Activated naive CD4-positive, alpha-beta T cell treated with anti-CD3 and anti-CD28 coated beads for 36 hours (primary cell): ENCODE data around the gene ICAM3. TPM values are rescaled to one million over a fixed set of nuclear protein-coding genes. Genes with fewer than 3 reads are reported as not detected.
A peak's percentile ranks its signal among the peaks of the same experiment; 100 is the strongest.
"Not testable (repeated sequence)": the region's sequence is repeated elsewhere in the genome, so short reads cannot be mapped to it uniquely, and the experiment has no call there.

Experiments
- CTCF ChIA-PET: fragments of 350-600 bp; sonication (Branson Sonifier 250); formaldehyde crosslinking; loops from one replicate; lab custom pipeline; 2021; ENCODE audit warnings: antibody characterized with exemption; lab: Charles Lee
- DNase-seq: peaks from one replicate; pipeline ENCODE4 v3.0.0-alpha.2; 2020
- H3K27ac Mint-ChIP-seq: one replicate; pipeline ENCODE4 v1.8.0; 2021; ENCODE audit warnings: mild to moderate bottlenecking, mixed read lengths
- H3K27me3 Mint-ChIP-seq: one replicate; pipeline ENCODE4 v1.8.0; 2021; ENCODE audit warnings: low read depth, mixed read lengths
- H3K36me3 Mint-ChIP-seq: one replicate; pipeline ENCODE4 v1.8.0; 2021; ENCODE audit warnings: low read depth, mixed read lengths
- H3K4me1 Mint-ChIP-seq: one replicate; pipeline ENCODE4 v1.8.0; 2021; ENCODE audit warnings: low read depth, mixed read lengths
- H3K4me3 Mint-ChIP-seq: one replicate; pipeline ENCODE4 v1.8.0; 2021; ENCODE audit warnings: mild to moderate bottlenecking, moderate library complexity, mixed read lengths
- H3K9me3 Mint-ChIP-seq: one replicate; pipeline ENCODE4 v1.8.0; 2021; ENCODE audit warnings: mixed read lengths
- intact Hi-C: fragments of 100-400 bp; cut with micrococcal nuclease; formaldehyde crosslinking; loops from one replicate; pipeline ENCODE4 v1.15.1; 2023
- total RNA-seq, 2 experiments: library from RNA; stranded (reverse); gene quantifications; one replicate each; pipeline ENCODE4 v1.2.3, GENCODE V29; 2021

Gene ICAM3
- total RNA-seq, 2 experiments from 2014 or later = 109 to 114 TPM

GRCh38 chr19:10368101-10368803 lies 28.8 kb upstream of the ICAM3 start:
- DNase-seq = no peak
- H3K4me3 Mint-ChIP-seq = no peak overlapping the region

DNA sequence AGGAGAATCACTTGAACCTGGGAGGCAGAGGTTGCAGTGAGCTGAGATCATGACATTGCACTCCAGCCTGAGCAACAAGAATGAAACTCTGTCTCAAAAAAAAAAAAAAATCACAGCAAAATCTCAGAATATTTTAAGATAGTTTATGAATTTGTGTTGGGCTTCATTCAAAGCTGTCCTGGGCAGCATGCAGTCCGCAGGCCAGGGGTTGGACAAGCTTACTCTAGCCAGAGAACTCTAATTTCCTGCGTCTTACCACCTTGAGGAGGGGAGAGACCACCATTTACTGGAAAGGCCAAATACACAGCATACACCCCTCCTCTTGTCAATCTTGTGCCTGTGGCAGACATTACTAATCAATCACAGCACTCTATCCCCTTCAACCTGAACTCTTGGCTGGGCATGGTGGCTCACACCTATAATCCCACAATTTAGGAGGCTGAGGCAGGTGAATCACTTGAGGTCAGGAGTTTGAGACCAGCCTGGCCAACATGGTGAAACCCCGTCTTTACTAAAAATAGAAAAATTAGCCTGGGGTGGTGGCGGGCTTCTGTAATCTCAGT lies 27.6 kb upstream of the ICAM3 start:
- H3K27ac Mint-ChIP-seq, CTCF ChIA-PET, DNase-seq, H3K9me3 Mint-ChIP-seq, H3K27me3 Mint-ChIP-seq, H3K4me3 Mint-ChIP-seq, intact Hi-C loops, H3K4me1 Mint-ChIP-seq: not testable (repeated sequence)
- peaks cover 25% of the 10 kb centered on the region for H3K36me3 Mint-ChIP-seq

More at GRCh38 chr19:10368101-10368803, 28.8 kb upstream of the ICAM3 start:
- H3K27me3 Mint-ChIP-seq = no peaks in the 10 kb centered on the region
- H3K27ac Mint-ChIP-seq = no peak overlapping the region
- H3K4me1 Mint-ChIP-seq = no peaks in the 10 kb centered on the region
- intact Hi-C loops = no loop called here
- H3K36me3 Mint-ChIP-seq = peaks cover 22% of the 10 kb centered on the region
- H3K9me3 Mint-ChIP-seq = no peaks in the 10 kb centered on the region
- CTCF ChIA-PET = interaction anchor here (0.5 to 0.6 kb wide), 3 partner anchors 26 to 141 kb away, joined by 3 to 5 read pairs (median 3); no protein-coding TSS in a partner anchor

DNA sequence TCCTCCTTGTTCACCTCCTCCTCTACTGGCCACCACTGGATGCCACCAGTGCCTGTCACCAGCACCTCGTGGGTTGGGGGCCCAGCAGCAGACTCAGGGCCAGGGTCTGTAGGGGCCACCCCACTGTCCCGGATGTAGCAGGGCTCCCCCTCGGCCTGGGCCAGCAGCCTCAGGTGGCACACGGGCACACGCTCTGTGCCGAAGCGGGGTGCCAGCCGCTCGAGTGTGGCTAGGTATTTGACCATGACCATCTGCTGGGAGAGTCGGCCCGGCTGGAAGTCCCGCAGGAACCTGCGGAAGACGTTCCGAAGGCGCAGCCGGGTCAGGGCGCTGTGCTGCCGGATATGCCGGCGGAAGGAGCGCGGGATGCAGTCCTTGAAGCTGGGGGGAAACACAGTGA lies 26.1 kb upstream of the ICAM3 start:
- H3K4me1 Mint-ChIP-seq = no peaks in the 10 kb centered on the region
- H3K27ac Mint-ChIP-seq = no peak overlapping the region
- no peaks in the 10 kb centered on the region for H3K9me3 Mint-ChIP-seq
- intact Hi-C loops = no loop called here
- H3K27me3 Mint-ChIP-seq = no peaks in the 10 kb centered on the region
- peaks cover 30% of the 10 kb centered on the region for H3K36me3 Mint-ChIP-seq
- DNase-seq = no peak
- H3K4me3 Mint-ChIP-seq = no peak overlapping the region
- CTCF ChIA-PET = interaction anchor here (0.7 kb wide), 1 partner anchor 1624 kb away, joined by 3 read pairs; no protein-coding TSS in a partner anchor

DNA sequence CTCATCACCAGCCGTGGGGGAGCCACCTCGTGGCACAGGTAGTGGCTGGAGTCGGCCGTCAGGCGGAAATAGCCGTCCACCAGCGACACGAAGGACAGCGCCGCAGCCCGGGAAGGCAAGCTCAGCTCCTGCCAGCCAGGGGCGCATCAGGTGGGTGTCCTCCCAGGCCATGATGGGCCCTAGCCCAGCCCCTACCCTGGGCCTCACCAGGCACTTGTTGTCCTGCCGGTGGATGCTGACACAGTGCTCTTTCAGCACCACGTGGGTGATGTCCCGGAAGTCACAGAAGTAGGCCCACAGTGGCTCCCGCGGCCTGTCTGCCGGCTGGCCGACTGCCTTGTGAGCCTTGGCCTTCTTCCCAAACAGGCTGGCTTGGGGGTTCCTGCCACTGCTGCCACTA lies 25.2 kb upstream of the ICAM3 start:
- Mint-ChIP-seq H3K4me3 (no peak overlapping the region), H3K9me3 (no peaks in the 10 kb centered on the region), H3K4me1 (no peaks in the 10 kb centered on the region), H3K27me3 (no peaks in the 10 kb centered on the region), H3K27ac (no peak overlapping the region), H3K36me3 (peaks cover 30% of the 10 kb centered on the region)
- DNase-seq = no peak
- intact Hi-C loops = no loop called here
- CTCF ChIA-PET = no interaction called here

DNA sequence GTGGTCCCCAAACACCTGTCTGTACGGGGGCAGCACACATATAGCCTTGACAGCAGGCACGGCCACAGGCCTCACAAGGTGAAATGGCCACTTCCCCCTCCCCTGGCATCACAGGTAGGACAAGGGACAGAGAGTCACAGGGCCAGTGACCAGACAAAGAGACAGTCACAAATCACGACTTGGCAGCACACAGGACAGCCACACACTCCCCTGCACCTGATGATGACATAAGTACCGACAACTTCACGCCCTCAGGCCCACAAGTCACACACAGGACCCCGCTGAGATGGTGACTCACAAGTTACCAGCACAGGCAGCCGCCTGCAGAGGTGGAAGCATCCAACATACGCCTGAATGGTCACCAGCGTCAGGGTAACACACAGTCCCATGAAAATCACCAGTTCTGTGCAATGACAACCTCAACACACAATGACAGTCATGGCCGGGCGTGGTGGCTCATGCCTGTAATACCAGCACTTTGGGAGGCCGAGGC lies 24.4 kb upstream of the ICAM3 start:
- H3K27me3 Mint-ChIP-seq = no peaks in the 10 kb centered on the region
- H3K4me3 Mint-ChIP-seq = no peak overlapping the region
- peaks cover 28% of the 10 kb centered on the region for H3K36me3 Mint-ChIP-seq
- H3K27ac Mint-ChIP-seq = no peak overlapping the region
- intact Hi-C loops = no loop called here
- CTCF ChIA-PET = no interaction called here
- no peaks in the 10 kb centered on the region for H3K9me3 Mint-ChIP-seq
- H3K4me1 Mint-ChIP-seq = no peaks in the 10 kb centered on the region
- no peak for DNase-seq

GRCh38 chr19:10362259-10362658 lies 22.8 kb upstream of the ICAM3 start:
- H3K4me1 Mint-ChIP-seq = no peaks in the 10 kb centered on the region
- no peaks in the 10 kb centered on the region for H3K27me3 Mint-ChIP-seq
- H3K9me3 Mint-ChIP-seq = no peaks in the 10 kb centered on the region
- peaks cover 26% of the 10 kb centered on the region for H3K36me3 Mint-ChIP-seq
- DNase-seq = no peak
- CTCF ChIA-PET = no interaction called here
- no peak overlapping the region for H3K27ac Mint-ChIP-seq
- intact Hi-C loops = no loop called here
- H3K4me3 Mint-ChIP-seq = no peak overlapping the region

- H3K36me3 Mint-ChIP-seq = peaks cover 24% of the 10 kb centered on the region
Observed at GRCh38 chr19:10361569-10362011, 22.2 kb upstream of the ICAM3 start.

GRCh38 chr19:10356431-10356830 lies 17.0 kb upstream of the ICAM3 start:
- CTCF ChIA-PET = no interaction called here
- H3K4me3 Mint-ChIP-seq = no peak overlapping the region
- H3K4me1 Mint-ChIP-seq = no peaks in the 10 kb centered on the region
- DNase-seq = no peak
- peaks cover 31% of the 10 kb centered on the region for H3K36me3 Mint-ChIP-seq
- H3K27me3 Mint-ChIP-seq = no peaks in the 10 kb centered on the region
- intact Hi-C loops = no loop called here
- H3K27ac Mint-ChIP-seq = no peak overlapping the region
- H3K9me3 Mint-ChIP-seq = no peaks in the 10 kb centered on the region

More at GRCh38 chr19:10361569-10362011, 22.2 kb upstream of the ICAM3 start:
- H3K27ac Mint-ChIP-seq = no peak overlapping the region
- intact Hi-C loops = no loop called here
- H3K27me3 Mint-ChIP-seq = no peaks in the 10 kb centered on the region
- DNase-seq = no peak
- CTCF ChIA-PET = no interaction called here
- no peak overlapping the region for H3K4me3 Mint-ChIP-seq
- no peaks in the 10 kb centered on the region for H3K4me1 Mint-ChIP-seq
- H3K9me3 Mint-ChIP-seq = no peaks in the 10 kb centered on the region

DNA sequence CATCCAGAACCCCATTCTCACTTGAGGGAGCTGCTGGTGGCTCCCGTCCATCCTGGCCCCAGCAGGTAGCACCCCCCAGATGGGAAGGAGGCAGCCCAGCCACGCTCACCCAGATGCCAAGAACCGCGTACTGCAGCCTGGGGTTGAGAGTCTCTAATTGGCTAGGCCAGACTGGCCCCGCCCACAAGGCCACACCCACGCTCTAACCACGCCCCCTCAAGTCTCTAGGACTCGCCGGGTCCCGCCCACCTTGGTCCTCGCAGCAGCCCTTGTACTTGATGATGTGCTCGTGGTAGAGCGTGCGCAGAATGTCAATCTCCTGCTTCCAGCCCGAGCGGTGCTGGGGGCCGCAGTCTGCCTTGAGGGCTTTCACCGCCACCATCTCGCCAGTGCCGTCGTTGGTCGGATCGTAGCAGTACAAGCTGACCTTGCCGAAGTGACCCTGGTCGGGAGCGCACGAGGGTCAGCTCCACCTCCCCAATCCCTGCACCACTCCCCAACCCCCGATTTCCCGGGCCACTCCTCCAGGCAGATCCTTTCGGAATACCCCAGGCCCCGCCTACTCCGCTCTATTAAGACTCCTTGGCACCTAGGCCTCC lies 14.5 kb upstream of the ICAM3 start:
- intact Hi-C loops = no loop called here
- Mint-ChIP-seq H3K9me3 (no peaks in the 10 kb centered on the region), H3K27ac (no peak overlapping the region), H3K4me1 (no peaks in the 10 kb centered on the region), H3K36me3 (peaks cover 23% of the 10 kb centered on the region), H3K4me3 (no peak overlapping the region), H3K27me3 (no peaks in the 10 kb centered on the region)
- peak; percentile 39 for DNase-seq
- CTCF ChIA-PET = no interaction called here

GRCh38 chr19:10352764-10353671 lies 13.6 kb upstream of the ICAM3 start:
- CTCF ChIA-PET = no interaction called here
- no peaks in the 10 kb centered on the region for H3K9me3 Mint-ChIP-seq
- peaks cover 23% of the 10 kb centered on the region for H3K36me3 Mint-ChIP-seq
- no peak overlapping the region for H3K27ac Mint-ChIP-seq
- intact Hi-C loops = no loop called here
- H3K27me3 Mint-ChIP-seq = no peaks in the 10 kb centered on the region
- DNase-seq = no peak
- no peak overlapping the region for H3K4me3 Mint-ChIP-seq
- H3K4me1 Mint-ChIP-seq = no peaks in the 10 kb centered on the region

GRCh38 chr19:10346509-10346908 lies 7.1 kb upstream of the ICAM3 start:
- Mint-ChIP-seq H3K36me3 (peaks cover 2% of the 10 kb centered on the region), H3K27me3 (no peaks in the 10 kb centered on the region), H3K4me3 (no peak overlapping the region), H3K4me1 (no peaks in the 10 kb centered on the region), H3K9me3 (no peaks in the 10 kb centered on the region), H3K27ac (no peak overlapping the region)
- DNase-seq = no peak
- intact Hi-C loops = no loop called here
- CTCF ChIA-PET = no interaction called here

- no peaks in the 10 kb centered on the region for H3K27me3 Mint-ChIP-seq
- H3K4me3 Mint-ChIP-seq = no peak overlapping the region
- CTCF ChIA-PET = interaction anchor here (0.6 to 1.5 kb wide), 2 partner anchors 17 to 78 kb away, joined by 3 to 4 read pairs; no protein-coding TSS in a partner anchor
- DNase-seq = no peak
- H3K36me3 Mint-ChIP-seq = no peaks in the 10 kb centered on the region
- no peaks in the 10 kb centered on the region for H3K9me3 Mint-ChIP-seq
- H3K4me1 Mint-ChIP-seq = peaks cover 8% of the 10 kb centered on the region
- intact Hi-C loops = no loop called here
- no peak overlapping the region for H3K27ac Mint-ChIP-seq
Observed at GRCh38 chr19:10344780-10345179, 5.4 kb upstream of the ICAM3 start.
